UCSD-AML1 (cell line): Measurements from ENCODE around the gene MGAT4C.

Source experiments
- DNase-seq: peaks from one replicate; lab custom pipeline; 2025; ENCODE audit not compliant: unreplicated experiment; lab: John Stamatoyannopoulos, UW

MGAT4C gene

DNA sequence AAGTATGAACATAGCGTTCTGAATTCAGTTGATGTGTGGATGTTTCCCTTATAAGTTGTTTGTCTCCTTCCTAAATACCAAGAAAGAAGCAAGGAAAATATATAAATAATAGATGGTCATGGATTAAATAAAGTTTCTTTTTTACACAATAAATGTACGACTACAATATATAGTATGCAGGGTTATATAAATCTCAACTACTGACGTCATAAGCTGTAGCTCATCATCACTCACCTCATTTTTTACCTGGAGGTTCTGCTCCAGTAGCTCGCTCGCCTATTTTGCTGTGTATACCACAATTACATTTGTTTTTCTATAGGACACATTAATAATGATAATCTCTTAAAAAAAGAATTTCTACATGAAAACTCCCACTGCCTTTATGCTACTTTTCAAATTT is 272.6 kb downstream of the MGAT4C start:
- no peak for DNase-seq

DNA sequence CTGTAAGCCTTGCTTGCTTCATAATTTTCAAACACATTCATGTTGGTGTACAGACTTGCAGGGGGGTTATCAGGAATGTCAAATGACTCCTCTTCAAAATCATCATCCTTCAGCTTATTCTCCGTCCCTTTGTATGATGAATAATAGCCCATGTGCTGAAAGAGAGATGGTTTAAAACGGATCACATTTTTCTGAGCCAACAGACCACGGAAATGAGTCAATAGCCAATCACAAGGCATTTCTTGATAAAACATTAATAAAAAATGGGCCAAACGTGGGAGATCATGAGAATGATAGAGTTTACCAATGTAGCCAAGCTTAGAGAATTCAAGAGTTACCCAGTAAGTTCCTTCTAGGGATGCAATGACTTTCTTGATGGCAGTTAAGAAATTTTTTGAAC is 276.6 kb downstream of the MGAT4C start:
- no peak for DNase-seq

DNA sequence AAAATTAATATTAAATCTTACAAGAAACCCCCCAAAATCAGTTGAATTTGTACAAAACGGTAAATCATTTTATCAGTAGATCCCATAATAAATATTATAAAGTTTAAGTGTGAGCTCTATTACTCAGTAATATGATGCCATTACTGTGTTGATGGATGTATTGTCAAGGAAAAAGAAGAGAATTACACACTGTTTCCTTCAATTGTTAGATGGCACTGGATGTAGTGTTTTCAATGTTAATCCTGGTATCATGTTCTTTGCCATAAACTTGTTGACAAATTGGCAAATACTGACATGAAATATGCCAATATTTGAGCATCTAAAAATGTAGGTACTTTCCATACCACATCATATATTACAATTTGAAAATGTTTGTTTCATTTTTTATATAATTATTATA is 280.5 kb downstream of the MGAT4C start:
- no peak for DNase-seq

DNA sequence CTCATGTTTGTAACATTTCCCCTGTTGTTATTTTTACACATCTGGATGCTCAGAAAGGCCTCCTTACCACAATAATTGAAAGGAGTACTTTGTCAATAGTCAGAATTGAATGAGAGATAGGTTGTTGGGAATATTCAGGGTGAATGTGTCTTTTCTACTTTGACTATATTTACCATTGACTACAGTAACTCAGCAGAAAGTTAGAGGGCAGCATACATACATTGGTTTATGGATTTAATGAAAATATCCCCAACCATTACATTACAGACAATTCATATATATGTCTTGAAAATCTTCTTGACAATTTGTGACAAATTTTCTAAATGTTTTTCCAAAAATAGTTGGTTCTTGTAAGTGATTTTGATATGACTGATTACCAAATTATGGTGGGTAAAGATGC is 284.4 kb downstream of the MGAT4C start:
- no peak for DNase-seq

DNA sequence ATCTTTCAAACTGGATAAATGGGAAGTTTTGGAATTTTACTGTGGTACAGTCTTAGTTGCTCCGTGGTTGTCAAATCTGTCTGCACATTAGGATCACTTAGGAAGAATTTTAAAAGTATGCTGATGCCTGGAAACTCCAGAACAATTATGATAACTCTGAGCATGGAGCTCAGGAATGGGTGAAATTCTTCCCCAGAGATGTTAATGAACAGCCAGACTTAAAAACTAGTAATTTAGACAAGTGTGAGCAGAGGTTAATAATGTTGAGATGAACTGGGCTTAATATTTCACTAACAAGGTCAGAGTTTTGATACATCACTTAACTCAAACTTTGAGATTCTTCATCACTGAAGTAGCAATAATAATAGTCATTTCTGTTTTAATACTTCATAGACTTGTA is 287.6 kb downstream of the MGAT4C start:
- no peak for DNase-seq

DNA sequence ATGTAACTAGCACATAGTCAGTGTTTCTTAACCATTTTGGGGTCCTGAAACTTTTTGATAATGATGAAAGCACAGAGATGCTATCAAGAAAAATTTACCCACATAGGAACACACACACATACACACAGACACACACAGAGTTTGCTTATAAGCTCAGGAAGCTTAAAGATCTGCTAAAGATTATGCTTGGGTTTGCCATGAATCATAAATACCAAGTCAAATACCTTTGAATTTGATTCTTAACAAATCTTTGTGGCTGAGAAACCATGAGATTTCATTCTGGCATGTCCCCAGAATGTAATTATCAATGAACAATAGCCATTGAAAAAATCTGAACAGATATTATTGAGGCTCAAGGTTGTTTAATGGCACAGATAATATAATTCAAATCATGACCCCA is 292.9 kb downstream of the MGAT4C start:
- no peak for DNase-seq

DNA sequence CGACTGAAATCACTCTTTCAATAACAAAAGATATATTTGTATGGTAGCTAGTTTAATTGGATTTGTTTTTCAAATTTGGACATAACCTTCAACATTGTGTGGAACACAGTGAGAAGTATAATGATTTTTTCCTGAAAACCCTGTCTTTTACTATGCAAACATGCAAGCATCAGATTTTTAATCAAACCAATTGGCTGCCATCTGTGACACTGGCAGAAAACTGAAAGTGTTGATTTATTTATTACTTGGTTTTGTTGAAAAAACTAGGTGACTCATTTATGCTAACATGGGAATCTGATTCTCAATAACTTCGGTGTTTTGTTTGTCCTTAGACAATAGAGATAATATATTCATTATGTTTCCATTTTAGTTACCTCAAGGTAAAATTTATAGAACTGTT is 300.1 kb downstream of the MGAT4C start:
- no peak for DNase-seq

DNA sequence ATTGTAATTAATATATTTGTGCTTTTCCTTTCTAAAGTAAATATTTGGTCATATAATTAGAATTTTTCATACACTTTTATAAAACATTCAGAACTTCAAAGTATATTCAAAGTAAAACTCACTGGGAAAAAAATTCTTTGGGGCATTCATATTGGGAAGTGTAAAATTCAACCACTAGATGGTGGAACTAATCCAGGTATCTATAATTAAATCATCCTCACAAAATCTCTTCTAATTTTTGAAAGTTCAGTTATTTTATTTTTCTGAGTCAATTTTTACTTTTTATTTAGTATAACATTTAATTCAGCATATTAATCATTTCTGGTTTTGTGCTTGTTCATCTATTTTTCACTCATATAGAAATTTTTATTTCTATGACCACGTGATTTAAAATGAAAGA is 301.1 kb downstream of the MGAT4C start:
- DNase-seq = no peak

DNA sequence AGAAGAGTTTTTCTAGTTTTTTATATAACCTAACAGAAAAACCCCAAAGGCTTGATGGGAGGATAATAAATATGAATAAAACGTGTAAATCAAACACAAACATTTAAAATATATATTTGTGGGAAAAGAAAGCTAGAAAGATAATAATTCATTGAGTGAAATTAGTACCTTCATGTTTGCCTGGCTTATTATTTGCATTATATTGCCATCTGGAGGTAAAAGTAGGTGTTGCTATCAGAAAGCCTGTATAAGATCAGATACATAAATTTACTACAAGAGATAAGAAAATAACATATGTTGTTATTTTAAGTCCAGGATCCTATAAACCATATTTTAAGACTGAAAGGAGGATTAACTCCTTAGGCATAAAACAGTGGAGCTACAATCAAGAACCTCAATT is 304.4 kb downstream of the MGAT4C start:
- no peak for DNase-seq

DNA sequence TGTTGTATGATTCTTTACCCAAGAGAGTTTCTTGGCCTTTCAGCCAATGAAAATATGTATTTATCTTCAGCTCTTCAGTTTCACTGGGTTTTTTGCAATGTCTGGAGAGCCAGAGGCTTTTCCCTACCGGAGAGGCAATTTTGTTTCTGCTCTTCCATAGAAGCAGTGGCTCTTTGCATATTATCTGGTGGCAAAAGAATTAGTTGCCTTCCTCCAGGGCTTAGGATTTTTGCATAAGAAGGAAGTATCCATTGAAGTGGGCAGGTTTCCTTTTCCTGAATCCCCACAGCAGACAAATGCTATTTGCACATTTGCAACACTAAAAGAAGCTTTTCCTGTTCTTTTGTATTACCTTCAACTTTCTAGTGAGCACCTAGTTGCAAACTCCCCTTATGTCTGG is 306.9 kb downstream of the MGAT4C start:
- no peak for DNase-seq

DNA sequence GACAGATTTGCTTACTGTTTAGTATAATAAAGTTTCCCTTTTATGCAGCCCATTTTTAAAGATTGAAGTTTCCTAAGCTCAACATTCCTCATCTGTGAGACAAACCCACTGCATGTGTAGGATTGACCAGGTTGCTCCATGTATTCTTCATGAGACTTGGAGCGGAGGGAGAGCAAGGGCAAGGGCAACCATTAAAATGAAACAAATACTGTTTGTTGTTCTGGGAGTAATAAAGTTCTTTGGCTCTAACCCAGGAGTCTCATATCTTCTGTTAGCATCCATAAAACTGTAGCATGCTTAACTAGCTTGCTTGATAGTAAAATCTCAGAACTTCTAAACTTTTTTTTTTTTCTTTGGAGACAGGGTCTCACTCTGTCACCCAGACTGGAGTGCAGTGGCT is 307.9 kb downstream of the MGAT4C start:
- DNase-seq = no peak

DNA sequence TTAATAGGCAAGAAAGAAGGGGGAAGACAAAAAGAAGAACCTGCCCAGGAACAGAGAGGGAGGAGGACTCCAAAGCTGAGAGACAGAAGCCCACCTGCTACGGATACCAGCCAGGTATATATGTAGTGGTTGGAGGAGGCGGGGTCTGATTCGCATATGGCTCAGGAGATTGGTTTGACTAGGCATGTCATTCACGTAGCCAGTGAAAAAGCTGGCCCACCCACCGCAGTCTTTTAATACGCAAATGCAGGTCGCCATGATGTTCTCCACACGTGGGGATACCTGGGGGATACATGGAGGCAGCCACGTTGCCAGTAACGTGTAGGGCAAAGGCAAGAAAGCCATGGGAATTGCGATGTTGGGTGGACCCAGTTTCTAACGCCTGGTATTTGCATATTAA is 308.9 kb downstream of the MGAT4C start:
- DNase-seq = no peak

DNA sequence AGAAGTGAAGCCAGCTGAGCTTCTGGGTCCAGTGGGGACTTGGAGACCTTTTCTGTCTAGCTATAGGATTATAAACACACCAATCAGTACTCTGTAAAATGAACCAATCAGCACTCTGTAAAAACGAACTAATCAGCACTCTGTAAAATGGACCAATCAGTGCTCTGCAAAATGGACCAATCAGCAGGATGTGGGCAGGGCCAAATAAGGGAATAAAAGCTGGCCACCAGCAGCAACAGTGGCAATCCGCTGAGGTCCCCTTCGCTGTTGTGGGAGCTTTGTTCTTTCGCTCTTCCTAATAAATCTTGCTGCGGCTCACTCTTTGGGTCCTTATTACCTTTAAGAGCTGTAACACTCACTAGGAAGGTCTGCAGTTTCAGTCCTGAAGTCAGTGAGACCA is 309.8 kb downstream of the MGAT4C start:
- DNase-seq = no peak

DNA sequence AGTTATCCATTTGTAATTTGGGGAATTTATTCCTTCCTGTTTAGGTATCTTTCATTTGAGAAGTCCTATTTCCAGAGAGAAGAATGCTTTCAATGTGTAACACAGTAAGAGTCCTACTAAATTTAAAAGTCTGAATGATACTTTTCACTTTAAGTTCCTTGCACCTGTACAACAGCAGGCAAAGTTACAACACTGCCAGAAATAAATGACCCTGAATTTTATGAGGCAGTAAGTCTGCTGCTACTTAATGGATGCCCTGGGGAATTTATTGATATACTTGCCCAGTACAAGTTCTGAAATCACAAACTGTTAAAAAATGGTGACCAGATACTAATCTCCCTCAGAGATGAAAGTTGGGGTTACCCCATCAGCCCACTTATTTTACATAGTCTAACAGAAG is 329.0 kb downstream of the MGAT4C start:
- DNase-seq = no peak

DNA sequence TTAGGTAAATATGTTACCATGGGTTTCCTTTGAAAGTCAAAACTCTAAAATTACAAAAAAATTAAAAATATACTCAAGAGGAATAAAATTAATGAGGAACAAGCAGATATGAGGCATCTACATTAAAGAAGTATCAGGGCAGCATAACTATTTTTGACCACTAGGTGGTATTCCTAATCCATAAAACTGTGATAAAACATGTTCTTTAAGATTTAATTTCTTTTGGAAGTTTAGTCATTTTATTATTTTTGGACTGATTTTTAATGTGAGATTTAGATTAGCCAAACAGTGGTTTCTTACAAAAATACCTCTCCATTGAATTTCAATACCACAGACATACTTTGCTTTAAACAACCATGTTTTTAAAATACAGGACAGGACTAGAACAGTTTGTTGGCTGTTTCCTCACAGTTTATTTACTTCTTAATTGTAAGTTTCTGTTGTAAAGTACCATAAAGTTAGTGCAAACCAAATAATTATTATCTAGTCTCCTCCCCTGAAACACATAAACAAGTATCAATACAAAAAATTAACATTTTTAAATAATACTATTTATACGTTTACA is 332.3 kb downstream of the MGAT4C start:
- no peak for DNase-seq

DNA sequence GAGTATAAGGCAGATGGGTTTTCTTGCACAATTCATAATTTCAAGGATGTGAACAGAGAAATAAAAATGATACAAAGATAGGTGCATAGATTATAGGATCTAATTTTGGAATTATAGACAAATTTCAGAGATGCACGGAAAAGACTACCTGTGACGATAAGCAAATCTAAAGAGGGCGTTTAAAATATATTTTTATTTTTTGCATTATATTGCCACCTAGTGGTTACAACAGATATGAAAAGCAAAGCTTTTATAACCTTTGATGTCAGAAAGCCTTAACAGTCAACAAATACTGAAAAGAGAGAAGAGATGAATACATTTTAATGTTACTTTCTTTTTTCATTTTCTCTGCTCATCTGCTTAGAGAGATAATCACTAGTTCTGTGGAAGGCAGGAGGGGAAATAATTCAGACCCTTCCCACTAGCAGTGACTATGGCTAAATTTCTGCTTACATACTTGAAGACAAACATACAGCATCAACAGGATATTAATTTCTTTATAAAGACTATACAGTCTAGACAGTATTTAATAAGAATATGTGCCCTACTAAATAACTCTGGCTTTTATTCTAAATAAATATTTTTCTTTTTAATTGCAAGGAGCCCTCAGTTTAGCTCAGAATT is 335.8 kb downstream of the MGAT4C start:
- DNase-seq = no peak
